Gastroesophageal sphincter (tissue), 3 donors: Measurements from ENCODE around the gene PDCD5.
"Not testable (repeated sequence)": the region's sequence is repeated elsewhere in the genome, so short reads cannot be mapped to it uniquely, and the experiment has no call there.

Experiments used
- CTCF ChIP-seq, 4 experiments: fragments of 200-600 bp in 2 of 4; fragments of 450-650 bp in 2 of 4; sonication (generic) in 1 of 4; IDR thresholded peaks; one replicate each; pipeline ENCODE4 v1.5.1; 2017 to 2019; ENCODE audit warnings: antibody characterized with exemption in 4 of 4, mild to moderate bottlenecking in 2 of 4, moderate library complexity in 2 of 4
- EP300 ChIP-seq: sonication (generic); formaldehyde crosslinking; IDR thresholded peaks from one replicate; pipeline ENCODE4 v1.6.1; 2017; ENCODE audit warnings: antibody characterized with exemption, mild to moderate bottlenecking

GRCh38 chr19:32541376-32541775 is 39.6 kb upstream of the PDCD5 start:
- not testable (repeated sequence) for TF ChIP-seq CTCF (IDR thresholded peaks at IDR 0.05); EP300
